Activated CD4-positive, alpha-beta T cell treated with anti-CD3 and anti-CD28 coated beads, Interleukin-2, Interleukin-4, amounts not matched to agents 100 ng/mL and 50 ng/mL, durations not matched to agents 16 hours and 8 hours (primary cell): Measurements from ENCODE around the gene SNF8.
A peak's percentile ranks its signal among the peaks of the same experiment; 100 is the strongest.
"Not testable (repeated sequence)": the region's sequence is repeated elsewhere in the genome, so short reads cannot be mapped to it uniquely, and the experiment has no call there.

Source experiments
- DNase-seq: peaks from one replicate; pipeline ENCODE4 v3.0.0-alpha.2; 2020; ENCODE audit warnings: low spot score

SNF8 gene, protein sequence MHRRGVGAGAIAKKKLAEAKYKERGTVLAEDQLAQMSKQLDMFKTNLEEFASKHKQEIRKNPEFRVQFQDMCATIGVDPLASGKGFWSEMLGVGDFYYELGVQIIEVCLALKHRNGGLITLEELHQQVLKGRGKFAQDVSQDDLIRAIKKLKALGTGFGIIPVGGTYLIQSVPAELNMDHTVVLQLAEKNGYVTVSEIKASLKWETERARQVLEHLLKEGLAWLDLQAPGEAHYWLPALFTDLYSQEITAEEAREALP

DNA sequence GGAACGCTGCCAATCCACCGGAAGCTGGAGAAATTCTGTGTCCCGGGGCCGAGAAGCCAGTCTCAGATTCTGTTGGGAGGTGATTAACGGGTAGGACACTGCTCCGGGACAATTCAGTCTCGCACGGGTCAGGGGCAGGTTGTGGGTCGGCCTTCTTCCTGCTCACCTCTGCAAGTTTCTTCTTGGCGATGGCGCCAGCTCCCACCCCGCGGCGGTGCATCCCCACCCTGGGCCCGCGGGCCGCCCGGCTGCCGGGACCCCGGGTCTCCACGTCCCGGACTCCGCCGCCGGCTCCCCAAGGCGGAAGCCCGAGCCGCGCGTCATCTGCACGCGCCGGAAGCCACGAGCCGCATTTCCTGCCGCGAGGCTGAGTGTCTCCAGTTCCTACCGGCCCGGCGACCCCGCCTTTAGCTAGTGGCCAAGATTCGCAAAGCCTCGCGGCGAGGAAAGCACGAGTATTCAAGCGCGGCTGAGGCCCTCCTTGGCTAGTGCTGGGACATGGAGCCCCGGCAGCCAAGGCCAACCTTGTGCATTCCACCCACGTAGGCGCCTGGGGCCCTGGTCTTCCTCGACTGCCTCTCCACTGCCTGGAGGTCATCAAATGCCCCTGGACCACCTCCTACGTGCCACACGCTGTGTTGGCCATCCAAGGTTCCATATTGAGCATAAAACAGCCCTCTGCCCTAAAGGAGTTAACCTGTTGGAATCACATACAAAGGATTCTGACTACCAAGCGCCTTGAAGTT lies at the start of gene SNF8:
Gene SNF8, minus strand, starts transcription at position 328 of the 746 bp plus-strand sequence. Its CDS starts 108 bp downstream, at position 220.
- DNase-seq: peak; percentile 93

DNA sequence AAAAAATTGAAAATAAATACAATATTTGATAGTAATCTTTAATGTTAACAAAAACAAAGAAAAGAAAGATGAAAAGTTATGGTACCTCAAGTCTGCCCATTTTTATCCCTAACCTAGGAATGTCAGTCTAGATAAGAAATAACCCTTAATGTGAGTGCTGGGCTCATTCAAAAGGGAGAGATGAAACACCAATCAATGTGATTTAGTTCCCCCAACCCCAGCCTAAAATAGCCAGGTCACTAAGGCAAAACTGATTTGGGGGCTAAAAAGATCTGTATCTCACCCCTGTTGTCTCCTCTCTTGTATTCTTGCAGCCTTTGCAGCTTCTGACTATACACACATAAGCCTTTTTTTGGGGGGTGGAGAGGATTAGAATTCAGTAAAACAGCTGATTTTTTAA lies 49.3 kb upstream of the SNF8 start:
- no peak for DNase-seq

DNA sequence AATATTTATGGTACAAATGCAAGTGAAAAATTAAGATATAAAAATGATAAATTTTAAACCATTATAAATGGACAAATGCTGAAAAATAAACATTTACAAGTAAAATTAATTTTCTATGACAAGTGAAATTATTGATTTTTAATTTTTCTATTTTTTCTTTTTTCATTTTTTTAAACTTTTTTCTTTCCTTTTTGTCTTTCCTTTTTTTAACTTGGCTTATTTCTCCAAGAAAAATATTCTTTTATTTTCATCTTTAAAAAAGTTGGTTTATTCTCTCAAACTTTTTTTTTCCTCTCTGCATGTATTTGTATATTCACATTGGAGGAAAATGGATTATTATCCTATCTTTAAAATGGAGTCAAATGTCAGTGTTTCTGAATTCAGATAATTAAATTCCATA lies 48.7 kb upstream of the SNF8 start:
- no peak for DNase-seq

DNA sequence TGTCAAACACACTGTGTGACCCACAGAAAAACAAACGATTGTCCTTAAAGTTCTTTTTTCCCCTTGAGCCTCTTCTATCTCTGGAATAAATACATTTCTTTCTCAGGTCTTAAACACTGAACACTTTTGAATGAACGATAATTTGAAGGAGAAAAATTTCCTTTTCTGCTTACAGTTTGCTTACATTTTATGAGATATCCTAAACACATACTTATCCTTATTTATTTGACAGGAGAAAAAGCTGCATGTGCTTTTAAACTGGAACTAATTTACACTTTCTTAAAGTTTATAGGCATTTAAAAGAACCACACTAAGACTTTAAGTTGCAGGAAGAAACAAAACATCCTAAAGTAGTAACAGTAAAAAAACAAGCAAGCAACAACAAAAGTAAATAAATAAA lies 47.8 kb upstream of the SNF8 start:
- no peak for DNase-seq

DNA sequence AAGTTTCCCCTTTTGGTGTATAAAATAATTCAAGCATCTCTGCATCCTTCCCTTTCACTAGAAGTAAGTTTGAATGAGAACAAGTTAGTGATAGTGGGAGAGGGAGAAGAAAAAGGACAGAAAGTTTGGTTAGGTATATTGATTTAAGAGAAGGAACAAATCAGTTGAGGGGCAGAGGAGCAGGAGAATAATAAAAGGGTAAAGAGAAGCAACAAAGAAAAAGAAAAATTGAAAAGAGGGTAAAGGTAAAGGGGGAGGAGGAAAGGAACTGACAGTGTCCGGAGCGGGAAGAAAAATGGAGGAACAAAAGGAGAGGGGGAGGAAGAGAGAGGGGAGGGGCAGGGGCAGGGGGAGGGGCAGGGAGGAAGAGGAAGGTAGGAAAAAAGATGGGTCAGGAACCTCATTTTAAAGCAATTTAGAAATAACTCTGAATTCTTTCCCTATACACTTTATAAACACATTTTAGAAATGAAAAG lies 46.3 kb upstream of the SNF8 start:
- no peak for DNase-seq

DNA sequence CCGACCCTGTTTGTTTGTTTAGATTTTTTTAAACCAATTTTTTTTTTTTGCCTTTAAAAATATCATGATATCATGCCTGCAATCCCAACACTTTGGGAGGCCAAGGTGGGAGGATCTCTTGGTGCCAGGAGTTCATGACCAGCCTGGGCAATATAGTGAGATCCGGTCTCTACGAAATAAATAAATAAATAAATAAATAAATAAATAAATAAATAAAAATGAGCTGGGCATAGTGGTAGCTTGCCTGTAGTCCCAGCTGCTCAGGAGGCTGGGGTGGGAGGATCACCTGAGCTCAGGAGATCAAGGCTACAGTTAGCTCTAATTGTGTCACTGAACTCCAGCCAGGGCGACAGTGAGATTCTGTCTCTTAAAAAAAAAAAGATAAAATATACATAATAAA lies 44.5 kb upstream of the SNF8 start:
- DNase-seq: no peak

DNA sequence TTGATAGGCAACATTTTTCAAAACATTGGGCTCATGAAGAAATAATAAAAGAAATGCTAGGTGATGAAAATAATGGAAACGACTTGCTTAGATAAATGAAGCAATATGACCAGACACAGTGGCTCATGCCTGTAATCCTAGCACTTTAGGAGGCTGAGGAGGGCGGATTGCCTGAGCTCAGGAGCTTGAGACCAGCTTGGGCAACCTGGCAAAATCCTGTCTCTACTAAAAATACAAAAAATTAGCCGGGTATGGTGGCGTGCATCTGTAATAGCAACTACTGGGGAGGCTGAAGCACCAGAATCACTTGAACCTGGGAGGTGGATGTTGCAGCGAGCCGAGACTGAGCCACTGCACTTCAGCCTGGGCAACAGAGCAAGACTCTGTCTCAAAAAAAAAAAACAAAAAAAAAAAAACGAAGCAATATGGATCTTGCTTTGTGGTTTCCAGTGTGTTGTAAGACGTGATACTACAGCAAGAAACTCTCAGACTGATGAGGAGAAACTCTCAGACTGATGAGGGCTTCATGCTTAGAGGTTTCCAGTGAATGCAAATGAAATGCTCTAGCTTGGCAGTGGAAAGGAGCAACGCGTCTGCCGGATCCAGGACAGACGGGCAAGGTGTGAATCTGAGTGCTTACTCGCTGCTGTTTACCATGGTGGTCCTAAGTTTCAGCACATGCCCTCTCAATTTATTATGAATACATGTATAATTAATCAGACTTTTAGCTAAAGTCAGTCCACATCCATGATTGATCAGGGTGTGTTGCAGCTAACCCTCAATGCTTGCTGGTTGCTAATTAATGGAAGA lies 41.0 kb upstream of the SNF8 start:
- DNase-seq: no peak

DNA sequence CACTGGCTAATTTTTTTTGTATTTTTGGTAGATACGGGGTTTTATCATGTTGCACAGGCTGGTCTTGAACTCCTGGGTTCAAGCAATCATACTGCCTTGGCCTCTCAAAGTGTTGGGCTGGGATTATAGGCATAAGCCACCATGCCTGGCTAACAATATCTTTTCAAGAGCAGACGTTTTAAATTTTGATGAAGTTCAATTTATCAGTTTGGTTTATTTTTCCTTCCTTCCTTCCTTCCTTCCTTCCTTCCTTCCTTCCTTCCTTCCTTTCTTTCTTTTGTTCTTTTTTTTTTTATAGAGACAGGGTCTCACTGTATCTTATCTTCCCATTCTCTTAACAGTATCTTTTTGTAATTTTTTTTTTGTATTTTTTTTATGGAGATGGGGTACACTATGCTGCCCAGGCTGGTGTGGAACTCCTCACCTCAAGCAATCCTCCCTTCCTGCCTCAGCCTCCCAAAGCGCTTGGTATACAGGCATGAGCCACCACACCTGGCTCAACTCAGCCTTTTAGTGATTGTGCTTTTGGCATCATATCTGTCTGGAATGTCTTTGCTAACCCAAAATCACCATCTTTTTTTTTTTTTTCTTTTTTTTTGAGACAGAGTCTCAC lies 37.4 kb upstream of the SNF8 start:
- DNase-seq: no peak

DNA sequence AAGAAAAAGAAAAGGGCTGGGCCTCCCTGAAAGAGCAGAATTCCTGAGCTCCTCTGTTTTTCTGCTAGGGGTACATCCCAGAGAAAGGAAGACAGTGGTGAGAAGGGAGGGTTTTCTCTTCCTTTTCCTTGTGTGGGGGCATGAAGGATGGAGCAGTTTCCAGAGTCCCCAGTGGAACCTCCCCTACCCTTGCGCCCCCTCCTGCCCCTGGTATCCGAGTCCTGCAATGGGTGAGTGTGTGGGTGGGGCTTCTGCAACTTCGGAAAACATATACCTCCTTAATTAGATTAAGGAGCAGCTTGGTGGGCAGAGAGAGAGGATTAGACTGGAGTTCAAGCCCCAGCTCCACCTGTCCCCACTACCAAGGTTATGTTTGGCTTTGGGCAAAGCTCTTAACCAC lies 29.2 kb upstream of the SNF8 start:
- DNase-seq: no peak

DNA sequence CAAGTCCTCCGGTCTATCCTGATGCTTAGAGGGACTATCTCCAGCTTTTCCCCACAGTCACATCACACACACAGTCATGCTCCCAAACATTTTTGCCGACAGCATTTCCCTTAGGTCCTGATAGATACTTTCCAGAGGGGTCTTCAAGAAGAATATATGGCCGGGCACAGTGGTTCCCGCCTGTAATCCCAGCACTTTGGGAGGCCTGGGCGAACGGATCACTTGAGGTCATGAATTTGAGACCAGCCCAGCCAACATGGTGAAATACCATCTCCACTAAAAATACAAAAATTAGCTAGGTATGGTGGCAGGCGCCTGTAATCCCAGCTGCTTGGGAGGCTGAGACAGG lies 28.1 kb upstream of the SNF8 start:
- no peak for DNase-seq

DNA sequence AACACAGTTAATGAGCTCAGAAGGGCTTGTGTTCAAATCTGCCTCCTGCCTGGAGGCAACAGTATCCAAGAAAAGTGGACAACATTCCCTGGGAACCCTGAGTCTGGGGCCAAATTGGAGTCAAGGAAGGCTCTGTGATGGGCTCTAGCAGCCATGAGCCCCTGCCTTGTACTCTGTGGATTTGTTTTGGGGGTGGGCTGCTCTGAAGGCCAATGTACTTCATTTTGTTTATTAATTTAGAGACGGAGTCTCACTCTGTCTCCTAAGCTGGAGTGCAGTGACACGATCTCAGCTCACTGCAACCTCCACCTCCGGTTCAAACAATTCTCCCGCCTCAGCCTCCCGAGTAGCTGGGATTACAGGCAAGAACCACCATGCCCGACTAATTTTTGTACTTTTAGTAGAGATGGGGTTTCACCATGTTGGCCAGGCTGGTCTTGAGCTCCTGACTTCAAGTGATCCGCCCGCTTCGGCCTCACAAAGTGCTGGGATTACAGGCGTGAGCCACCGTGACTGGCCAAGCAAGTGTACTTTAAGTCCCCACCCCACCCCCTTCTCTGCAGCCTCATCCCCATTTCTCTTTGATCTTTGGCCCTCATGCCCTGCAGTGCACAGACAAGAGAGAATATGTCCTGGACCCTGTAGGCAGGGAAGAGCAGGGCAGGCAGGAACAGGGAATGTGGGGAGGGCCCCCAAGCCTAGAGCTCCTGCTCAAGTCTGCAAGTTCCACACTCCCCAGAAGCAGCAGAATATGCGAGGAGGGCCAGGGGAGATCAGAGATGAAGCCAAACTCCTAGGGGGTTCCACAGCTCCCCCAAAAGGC lies 26.4 kb upstream of the SNF8 start:
- DNase-seq: no peak

DNA sequence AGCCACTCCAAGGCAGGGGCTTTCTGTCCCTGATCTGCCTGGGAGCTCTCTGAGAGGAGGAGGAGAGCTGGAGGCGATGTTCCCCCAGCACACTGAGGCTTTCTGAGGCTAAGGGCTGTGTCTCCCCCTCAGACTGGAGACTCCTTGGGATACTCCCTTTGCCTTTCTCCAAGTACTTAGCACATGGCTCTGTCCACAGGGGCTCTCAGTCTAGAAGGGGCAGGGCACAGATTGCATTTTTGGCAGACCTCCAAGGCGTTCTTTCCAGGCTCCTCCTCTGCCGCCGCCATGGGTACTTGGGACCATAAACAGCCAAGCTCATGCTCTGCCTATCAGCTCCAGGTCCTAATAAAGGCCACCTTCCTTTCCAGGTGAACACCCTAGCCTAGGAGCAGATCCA lies 25.6 kb upstream of the SNF8 start:
- no peak for DNase-seq

DNA sequence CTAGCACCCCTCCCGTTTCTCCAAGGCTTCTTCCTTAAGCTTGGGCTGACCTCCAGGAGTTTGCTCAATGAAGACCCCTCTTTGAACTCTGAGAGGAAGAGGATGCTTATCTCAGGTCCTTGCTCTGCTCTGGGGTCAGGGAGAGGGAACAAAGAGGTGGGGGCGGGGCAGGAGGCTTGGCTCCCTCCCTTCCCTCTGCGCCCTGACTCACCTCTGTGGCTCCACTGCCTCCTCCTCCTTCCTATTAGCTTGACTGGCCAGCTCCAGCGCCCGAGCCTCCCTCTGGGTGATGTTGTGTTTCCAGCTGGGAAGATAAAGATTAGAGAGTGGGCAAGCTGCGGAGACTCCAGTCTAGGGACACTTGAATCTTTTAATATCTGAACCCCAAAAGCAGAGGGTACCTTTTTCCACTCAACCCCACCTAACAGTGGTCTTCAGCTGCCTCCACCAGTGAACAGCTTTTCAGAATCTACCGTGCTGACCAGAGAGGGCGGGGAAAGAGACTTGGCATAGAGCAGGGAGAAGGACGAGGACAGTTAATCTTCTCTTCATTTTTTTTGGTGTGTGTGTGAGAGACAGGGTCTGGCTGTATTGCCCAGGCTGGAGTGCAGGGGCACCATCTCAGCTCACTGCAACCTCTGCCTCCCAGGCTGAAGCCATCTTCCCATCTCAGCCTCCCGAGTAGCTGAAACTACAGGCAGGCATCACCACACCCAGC lies 17.0 kb upstream of the SNF8 start:
- no peak for DNase-seq

DNA sequence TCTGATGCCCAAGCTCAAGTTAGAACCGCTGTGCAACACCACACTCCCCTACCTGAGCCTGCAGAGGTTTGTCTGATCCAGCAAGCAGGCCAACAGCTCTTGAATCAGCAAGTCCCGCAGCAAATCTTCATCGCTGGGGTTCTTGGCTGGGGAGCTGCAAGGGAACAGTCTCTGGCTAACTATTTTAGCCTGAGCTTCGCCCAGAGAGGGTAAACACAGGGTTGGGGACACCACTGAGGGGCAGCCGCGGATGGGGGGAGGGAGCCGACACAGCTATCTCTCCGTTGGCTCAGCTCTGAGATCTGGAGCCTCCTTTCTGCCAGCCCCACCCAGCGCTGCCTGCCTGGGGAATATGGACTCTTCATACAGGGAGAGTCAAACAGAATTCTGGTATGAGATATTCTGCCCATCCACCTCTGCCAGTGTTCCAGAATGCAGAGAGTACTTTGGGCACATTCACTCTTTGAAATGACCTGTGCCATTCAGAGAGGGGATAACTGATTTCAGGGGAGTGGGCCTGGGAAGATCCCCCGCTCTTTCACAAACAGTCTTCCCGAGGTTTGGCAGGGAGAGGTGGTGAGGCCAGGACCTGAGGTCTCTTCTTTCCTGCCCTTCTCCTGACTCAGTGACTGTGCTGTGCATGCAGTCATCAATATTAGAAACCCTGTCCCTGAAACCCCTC lies 16.3 kb upstream of the SNF8 start:
- no peak for DNase-seq

DNA sequence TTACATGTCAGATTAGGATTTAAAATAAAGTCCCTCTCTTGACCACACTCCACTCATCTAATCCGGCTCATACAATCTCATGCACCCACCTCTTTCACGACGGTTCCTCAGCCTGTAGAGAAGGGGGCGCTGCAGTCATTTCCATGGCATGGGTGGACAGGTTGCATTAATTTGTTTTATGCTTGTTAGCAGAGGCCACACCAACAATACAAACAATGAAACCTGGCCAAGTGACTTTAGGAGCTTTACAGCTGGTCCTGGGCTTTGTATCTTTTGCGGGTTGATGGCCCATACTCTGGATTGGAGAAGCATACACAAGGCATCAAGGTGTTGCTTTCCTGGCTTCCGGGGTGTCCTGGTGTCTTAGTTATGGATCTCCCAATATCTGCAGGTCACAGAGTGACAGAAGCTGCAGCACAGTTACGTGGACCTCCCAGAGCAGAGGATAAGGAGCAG lies 9.7 kb upstream of the SNF8 start:
- DNase-seq: no peak

DNA sequence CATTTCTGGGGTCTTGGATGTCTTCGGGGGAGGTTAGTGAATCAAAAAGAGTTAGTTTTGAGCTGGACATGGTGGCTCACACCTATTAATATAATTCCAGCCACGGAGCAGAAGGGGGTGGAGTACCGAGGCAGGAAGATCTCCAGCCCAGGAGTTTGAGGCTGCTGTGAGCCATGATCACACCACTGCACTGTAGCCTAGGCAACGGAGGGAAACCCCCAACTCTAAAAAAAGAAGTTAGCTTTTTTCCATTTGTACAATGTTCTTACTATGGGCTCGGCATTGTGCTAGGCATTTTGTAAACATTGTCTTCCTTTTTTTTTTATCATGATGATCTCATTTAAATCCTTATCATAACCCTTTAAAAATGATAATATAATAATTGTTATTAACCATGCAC lies 8.3 kb upstream of the SNF8 start:
- no peak for DNase-seq

DNA sequence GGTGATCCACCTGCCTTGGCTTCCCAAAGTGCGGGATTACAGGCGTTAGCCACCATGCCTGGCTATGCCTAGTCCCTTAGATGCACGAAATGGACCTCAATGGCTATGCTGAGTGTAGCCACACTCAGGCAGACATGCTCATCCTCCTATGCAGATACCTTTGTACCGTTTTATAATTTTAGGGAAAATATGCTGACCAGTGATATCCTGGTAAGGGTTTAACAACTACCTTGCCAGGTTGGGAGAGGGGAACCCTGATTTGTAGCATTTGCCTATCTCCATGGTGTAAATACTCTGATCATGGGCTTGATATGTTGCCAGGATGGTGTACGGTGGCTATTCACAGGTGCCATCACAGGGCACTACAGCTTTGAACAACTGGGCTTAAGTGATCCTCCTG lies 6.9 kb upstream of the SNF8 start:
- DNase-seq: no peak

DNA sequence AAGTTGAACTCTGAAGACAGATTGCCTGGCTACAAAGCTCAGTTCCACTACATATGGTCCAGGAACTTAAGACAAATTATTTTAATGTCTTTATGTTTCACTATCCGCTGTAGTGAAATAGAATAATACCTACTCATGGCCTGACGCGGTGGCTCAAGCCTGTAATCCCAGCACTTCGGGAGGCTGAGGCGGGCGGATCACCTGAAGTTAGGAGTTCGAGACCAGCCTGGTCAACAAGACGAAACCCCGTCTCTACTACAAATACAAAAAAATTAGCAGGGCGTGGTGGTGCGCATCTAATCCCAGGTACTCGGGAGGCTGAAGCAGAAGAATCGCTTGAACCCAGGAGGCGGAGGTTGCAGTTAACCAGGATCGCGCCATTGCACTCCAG lies 614 bp upstream of the SNF8 start:
- not testable (repeated sequence) for DNase-seq

DNA sequence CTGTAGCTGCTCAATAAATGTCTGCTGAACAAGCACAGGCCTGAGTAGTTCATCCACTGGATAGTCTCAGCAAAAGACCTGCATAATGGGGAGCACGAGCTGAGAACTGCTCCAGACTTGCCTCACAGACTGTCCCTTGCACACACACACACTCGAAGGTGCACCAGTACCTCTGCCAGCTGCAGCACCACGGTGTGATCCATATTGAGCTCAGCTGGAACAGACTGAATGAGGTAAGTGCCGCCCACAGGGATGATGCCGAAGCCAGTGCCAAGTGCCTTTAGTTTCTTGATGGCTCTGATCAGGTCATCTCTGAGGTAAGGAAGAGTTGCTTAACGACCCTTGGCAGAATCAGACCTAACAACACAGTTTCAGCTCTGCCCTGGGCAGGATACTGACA lies 11.6 kb downstream of the SNF8 start:
- no peak for DNase-seq

DNA sequence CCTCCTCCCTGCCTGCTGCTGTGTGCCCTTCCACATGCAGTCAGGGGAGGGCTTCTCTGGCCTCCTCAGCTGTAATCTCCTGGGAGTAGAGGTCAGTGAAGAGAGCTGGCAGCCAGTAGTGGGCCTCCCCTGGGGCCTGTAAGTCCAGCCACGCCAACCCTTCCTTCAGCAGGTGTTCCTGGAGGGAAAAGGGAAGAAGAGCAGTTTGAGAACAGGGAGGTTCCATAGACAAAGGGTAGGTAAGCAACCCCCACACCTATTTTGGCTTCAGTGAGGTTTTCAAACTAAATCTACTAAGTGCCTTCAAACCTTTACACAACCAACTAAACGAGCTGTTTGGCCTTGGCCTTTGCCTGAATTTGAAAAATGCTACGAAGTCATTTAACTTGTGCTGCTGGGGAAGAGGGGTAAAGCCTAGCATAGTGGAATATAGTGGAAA lies 14.2 kb downstream of the SNF8 start:
- DNase-seq: no peak
